ENCODE results near the gene ITGB5.

The ITGB5 gene

GRCh38 chr3:124730941-124731297, 156.2 kb downstream of the ITGB5 start:
- DNase-seq, result no peak

DNA sequence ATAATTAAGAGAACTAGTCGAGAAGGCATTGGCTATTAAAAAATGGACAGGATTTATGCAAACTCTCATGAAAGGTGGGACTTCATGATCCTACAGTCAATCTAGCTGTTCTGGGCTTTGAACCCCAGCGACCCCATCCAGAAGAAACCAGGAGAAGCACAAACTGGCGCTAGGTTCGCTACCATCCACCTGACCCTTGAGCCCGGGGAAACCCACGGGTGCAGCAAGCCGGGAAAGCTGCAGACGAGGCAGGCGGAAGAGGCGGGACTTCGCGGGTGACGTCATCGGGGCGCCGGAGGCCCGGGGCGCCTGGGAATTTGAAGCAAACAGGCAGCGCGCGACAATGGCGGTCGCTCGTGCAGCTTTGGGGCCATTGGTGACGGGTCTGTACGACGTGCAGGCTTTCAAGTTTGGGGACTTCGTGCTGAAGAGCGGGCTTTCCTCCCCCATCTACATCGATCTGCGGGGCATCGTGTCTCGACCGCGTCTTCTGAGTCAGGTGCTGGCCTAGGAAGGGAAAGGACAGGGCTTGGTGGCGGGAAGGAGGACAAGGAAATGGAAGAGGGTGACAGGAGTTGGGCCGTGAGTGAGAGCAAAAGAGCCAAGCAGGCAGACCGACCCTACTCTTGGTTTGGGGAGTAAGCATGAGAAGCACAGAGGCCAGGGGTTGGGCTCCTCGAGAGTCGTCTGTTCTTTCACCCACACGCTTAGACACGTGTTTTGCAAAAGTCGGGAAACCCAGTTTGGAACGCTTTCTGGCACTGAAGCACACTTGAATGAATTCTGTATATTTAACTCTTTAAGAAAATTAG, 156.8 kb downstream of the ITGB5 start, which contains the start of gene UMPS:
Gene UMPS, plus strand, starts transcription at position 324 of the 812 bp plus-strand sequence. Its CDS starts 20 bp downstream, at position 344.
- peak; percentile 94 for DNase-seq

GRCh38 chr3:124722589-124722988, 164.6 kb downstream of the ITGB5 start:
- no peak for DNase-seq

DNA sequence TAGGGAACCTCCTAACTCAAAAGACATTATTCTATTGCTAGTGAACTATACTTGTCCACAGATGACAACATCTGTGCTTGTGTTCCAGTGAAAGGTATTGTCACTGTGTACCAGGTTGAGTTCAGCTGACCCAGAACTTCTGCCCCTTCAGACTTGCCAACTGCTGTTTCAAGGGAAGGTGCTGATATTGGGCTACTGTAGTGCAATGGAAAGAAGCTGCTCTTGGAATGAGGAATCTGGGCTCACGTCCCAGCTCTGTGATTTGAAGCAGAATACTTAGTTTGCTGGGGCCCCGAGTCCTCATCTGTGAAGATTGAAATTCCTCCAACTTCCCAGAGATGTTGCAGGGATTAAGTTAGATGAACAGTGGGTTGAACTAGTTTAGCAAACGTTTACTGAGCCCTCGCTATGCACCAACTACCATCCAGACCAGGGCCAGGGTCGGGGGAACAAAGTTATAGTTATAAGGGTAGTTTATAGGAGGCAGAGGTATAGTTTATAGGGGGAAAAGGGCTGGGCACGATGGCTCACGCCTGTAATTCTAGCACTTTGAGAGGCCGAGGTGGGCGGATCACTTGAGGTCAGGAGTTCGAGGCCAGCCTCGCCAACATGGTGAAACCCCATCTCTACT, 172.8 kb downstream of the ITGB5 start:
- no peak for DNase-seq
